GM19023 (cell line): Measurements from ENCODE around the gene TNFRSF13B.
"Not testable (repeated sequence)": the region's sequence is repeated elsewhere in the genome, so short reads cannot be mapped to it uniquely, and the experiment has no call there.

ENCODE experiments used
- ATAC-seq: cut with Tn5 transposase; IDR thresholded peaks from one replicate; pipeline ENCODE4 v1.9.1; 2021; ENCODE audit warnings: mild to moderate bottlenecking, moderate library complexity; ENCODE audit not compliant: unreplicated experiment

TNFRSF13B gene

GRCh38 chr17:16987830-16988601 is 16.1 kb upstream of the TNFRSF13B start:
- peak; percentile 64 for ATAC-seq

- no peak for ATAC-seq
These were observed 15.3 kb upstream of the TNFRSF13B start for GRCh38 chr17:16987066-16987829.

GRCh38 chr17:16986391-16986790 is 14.5 kb upstream of the TNFRSF13B start:
- no peak for ATAC-seq

- no peak for ATAC-seq
These were observed 10.0 kb upstream of the TNFRSF13B start for GRCh38 chr17:16981928-16982327.

GRCh38 chr17:16980813-16981731 is 9.2 kb upstream of the TNFRSF13B start:
- no peak for ATAC-seq

- no peak for ATAC-seq
These were observed 8.1 kb upstream of the TNFRSF13B start for GRCh38 chr17:16980061-16980460.

- not testable (repeated sequence) for ATAC-seq
These were observed 7.4 kb upstream of the TNFRSF13B start for GRCh38 chr17:16979237-16979823.

GRCh38 chr17:16977932-16978331 is 6.0 kb upstream of the TNFRSF13B start:
- no peak for ATAC-seq

GRCh38 chr17:16976725-16977550 is 5.0 kb upstream of the TNFRSF13B start:
- ATAC-seq = no peak

GRCh38 chr17:16975744-16976625 is 4.1 kb upstream of the TNFRSF13B start:
- no peak for ATAC-seq

- ATAC-seq = no peak
These were observed 3.3 kb upstream of the TNFRSF13B start for GRCh38 chr17:16975277-16975651.

GRCh38 chr17:16974569-16975276 is 2.8 kb upstream of the TNFRSF13B start:
- ATAC-seq = no peak

GRCh38 chr17:16973760-16974540 is 2.0 kb upstream of the TNFRSF13B start:
- ATAC-seq = peak; percentile 29

GRCh38 chr17:16973043-16973442 is 1.1 kb upstream of the TNFRSF13B start:
- not testable (repeated sequence) for ATAC-seq

- ATAC-seq = no peak
These were observed 428 bp upstream of the TNFRSF13B start for GRCh38 chr17:16972346-16972745.

- ATAC-seq = no peak
These were observed 1.7 kb downstream of the TNFRSF13B start for GRCh38 chr17:16969931-16970906.
